ENCODE measurements around the gene EEF1AKMT1.

EEF1AKMT1 gene

DNA sequence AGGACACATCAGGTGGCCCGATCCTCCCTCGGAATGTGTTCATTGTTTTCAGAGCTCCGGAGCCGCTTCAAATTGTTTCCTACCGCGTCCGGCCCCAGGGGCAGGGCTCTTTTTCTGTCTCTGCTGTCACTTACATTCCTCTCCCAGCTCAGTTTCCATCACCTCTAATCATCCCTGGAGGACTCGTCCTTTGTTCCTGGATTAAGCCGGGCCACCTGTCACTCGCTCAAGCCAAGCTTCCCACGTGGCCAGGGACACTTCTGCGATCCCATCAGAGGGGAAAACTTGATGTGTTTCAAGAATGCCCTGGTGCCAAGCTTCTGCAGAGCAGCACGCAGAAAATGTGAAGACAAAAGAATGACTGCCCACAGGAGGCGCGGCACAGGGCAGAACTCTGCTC is 56.8 kb downstream of the EEF1AKMT1 start:
- Histone ChIP-seq H3K9ac (ENCODE audit: low read length) (no peak overlapping the region), H3K9me3 (ENCODE audit: control insufficient read depth, low read length) (no peaks in the 10 kb centered on the region), H3K36me3 (ENCODE audit: control insufficient read depth, insufficient read depth, low read length, severe bottlenecking) (no peaks in the 10 kb centered on the region), H3K4me1 (ENCODE audit: control insufficient read depth, insufficient read depth, low read length) (peaks cover 33% of the 10 kb centered on the region), H3K27me3 (replicated peaks; ENCODE audit: control insufficient read depth, insufficient read depth, low read length) (no peaks in the 10 kb centered on the region), H3K4me3 (ENCODE audit: low read length) (no peak overlapping the region)
- no peak for DNase-seq (ENCODE audit: low read depth)

DNA sequence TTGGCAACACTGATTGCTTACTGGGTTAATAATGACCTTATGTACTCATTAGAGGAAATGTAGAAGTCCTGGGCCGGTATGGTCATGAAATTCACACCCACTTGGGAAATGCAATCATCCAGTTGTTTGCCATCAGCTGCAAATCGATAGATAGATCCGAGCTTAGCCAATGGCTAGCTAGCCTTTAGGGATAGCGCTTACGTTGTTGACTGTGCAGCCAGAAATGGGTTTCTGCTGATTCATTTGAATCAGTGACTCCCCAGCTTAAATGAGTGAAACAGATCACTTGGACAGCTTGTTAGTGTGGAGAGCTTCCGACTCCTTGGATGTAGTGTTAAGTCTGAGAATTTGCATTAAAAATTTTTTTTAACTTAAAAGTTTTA is 58.4 kb downstream of the EEF1AKMT1 start:
- DNase-seq (ENCODE audit: low read depth), result no peak
- H3K4me1 ChIP-seq (ENCODE audit: control insufficient read depth, insufficient read depth, low read length), result peaks cover 27% of the 10 kb centered on the region
- H3K36me3 ChIP-seq (ENCODE audit: control insufficient read depth, insufficient read depth, low read length, severe bottlenecking), result no peaks in the 10 kb centered on the region
- H3K4me3 ChIP-seq (ENCODE audit: low read length), result peak overlapping the region; percentile 63
- no peaks in the 10 kb centered on the region for H3K27me3 ChIP-seq (replicated peaks; ENCODE audit: control insufficient read depth, insufficient read depth, low read length)
- peak overlapping the region; percentile 35 for H3K9ac ChIP-seq (ENCODE audit: low read length)
- no peaks in the 10 kb centered on the region for H3K9me3 ChIP-seq (ENCODE audit: control insufficient read depth, low read length)

DNA sequence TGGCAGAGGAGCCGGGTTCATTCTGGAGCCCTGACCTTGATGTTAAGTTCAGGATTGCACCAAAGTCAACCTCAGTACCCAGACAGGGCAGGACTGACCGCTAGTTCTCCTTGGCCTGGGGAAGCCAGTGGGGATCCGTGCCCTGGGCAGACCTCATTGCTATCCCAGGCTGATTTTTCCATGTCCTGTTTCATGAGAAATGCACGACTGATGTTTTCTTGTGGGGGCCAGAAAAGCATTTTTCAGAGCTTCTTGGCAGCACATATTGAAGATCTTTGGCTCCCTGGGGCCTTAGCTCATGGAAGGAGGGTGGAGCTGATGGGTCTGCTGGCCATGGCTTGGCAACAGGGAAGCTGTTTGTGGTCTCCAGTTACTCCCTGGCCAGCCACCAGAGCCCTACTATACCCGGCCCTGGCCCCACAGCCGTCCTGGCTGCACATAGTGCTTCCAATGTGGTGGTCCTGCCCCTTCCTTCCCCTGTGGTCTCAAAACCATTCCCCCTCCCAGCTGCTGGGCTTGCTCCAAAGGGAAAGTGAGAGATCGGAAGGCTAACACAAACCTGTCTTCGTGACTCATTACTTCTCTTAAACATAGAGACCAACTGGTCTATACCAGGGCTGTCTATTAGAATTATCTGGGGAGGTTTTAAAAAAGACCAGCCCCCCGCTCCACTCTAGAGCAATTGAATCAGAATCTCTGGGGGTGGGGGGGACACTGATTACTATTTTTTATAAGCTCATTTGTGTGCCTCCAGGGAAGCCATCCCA is 59.0 kb downstream of the EEF1AKMT1 start:
- H3K36me3 ChIP-seq (ENCODE audit: control insufficient read depth, insufficient read depth, low read length, severe bottlenecking), result no peaks in the 10 kb centered on the region
- peak overlapping the region; percentile 82 for H3K9ac ChIP-seq (ENCODE audit: low read length)
- no peaks in the 10 kb centered on the region for H3K27me3 ChIP-seq (replicated peaks; ENCODE audit: control insufficient read depth, insufficient read depth, low read length)
- peaks cover 30% of the 10 kb centered on the region for H3K4me1 ChIP-seq (ENCODE audit: control insufficient read depth, insufficient read depth, low read length)
- H3K9me3 ChIP-seq (ENCODE audit: control insufficient read depth, low read length), result no peaks in the 10 kb centered on the region
- peak overlapping the region; percentile 72 for H3K4me3 ChIP-seq (ENCODE audit: low read length)
- DNase-seq (ENCODE audit: low read depth), result peak; percentile 56

DNA sequence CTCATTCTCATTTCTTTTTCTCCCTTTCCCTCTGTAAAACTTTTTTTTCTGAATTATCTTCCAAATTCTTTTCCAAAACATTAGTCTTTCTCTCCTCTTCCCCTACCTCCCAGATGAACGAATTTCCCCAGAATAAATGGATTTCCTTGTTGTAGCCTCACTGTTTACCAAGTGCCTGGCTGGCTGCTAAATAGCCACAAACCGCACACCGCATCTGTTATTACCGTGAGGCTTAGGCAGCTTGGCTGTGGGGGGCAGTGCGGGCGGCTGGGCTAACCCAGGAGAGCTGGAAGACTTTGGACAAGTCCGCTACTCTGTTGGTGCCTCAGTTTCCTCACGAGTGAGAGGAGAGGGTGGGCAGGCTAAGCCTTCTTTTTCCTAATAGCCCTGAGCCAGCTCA is 59.6 kb downstream of the EEF1AKMT1 start:
- peaks cover 36% of the 10 kb centered on the region for H3K4me1 ChIP-seq (ENCODE audit: control insufficient read depth, insufficient read depth, low read length)
- DNase-seq (ENCODE audit: low read depth), result peak; percentile 26
- peak overlapping the region; percentile 82 for H3K9ac ChIP-seq (ENCODE audit: low read length)
- no peaks in the 10 kb centered on the region for H3K9me3 ChIP-seq (ENCODE audit: control insufficient read depth, low read length)
- no peaks in the 10 kb centered on the region for H3K36me3 ChIP-seq (ENCODE audit: control insufficient read depth, insufficient read depth, low read length, severe bottlenecking)
- no peaks in the 10 kb centered on the region for H3K27me3 ChIP-seq (replicated peaks; ENCODE audit: control insufficient read depth, insufficient read depth, low read length)
- peak overlapping the region; percentile 72 for H3K4me3 ChIP-seq (ENCODE audit: low read length)

DNA sequence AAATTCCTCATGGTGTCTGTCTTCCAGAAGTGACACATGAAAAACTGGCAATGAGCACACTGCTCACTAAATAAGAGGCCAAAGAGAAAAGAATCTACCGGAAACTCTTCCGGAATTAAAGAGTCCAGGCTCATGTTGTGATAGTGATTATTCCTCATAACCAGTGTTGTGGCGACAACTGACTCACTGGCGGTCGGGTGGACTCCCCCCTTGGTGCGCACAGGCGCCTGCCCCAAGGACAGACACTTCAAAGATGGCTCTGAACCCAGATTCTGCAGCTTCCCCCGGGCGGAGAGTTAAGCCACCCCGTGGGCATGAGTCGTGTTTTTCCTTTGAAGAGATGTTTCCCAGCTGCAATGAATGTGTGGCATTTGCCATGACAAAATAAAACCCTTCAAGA is 60.0 kb downstream of the EEF1AKMT1 start:
- peak; percentile 56 for DNase-seq (ENCODE audit: low read depth)
- H3K9ac ChIP-seq (ENCODE audit: low read length), result peak overlapping the region; percentile 82
- no peaks in the 10 kb centered on the region for H3K9me3 ChIP-seq (ENCODE audit: control insufficient read depth, low read length)
- H3K27me3 ChIP-seq (replicated peaks; ENCODE audit: control insufficient read depth, insufficient read depth, low read length), result no peaks in the 10 kb centered on the region
- no peaks in the 10 kb centered on the region for H3K36me3 ChIP-seq (ENCODE audit: control insufficient read depth, insufficient read depth, low read length, severe bottlenecking)
- H3K4me3 ChIP-seq (ENCODE audit: low read length), result peak overlapping the region; percentile 72
- peaks cover 38% of the 10 kb centered on the region for H3K4me1 ChIP-seq (ENCODE audit: control insufficient read depth, insufficient read depth, low read length)

DNA sequence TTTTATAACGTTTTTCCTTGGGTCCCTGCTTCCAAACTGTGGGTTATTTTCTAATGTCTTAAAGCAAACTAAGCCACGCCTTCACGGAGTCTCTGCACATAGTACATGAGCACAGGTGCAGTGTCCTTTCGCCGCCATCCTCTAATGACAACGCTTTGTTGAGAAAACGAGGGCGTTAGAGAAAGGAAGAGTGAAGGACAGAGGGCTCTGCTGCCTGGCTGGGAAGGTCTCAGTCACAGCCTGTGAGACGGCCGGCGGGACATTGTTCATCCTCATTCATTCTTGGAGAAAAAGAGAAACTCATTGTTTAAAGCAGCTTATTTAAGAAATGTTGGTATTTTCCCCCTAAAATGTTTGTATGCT is 60.8 kb downstream of the EEF1AKMT1 start:
- Histone ChIP-seq H3K36me3 (ENCODE audit: control insufficient read depth, insufficient read depth, low read length, severe bottlenecking) (no peaks in the 10 kb centered on the region), H3K27me3 (replicated peaks; ENCODE audit: control insufficient read depth, insufficient read depth, low read length) (no peaks in the 10 kb centered on the region), H3K9me3 (ENCODE audit: control insufficient read depth, low read length) (no peaks in the 10 kb centered on the region), H3K4me3 (ENCODE audit: low read length) (peak overlapping the region; percentile 72), H3K9ac (ENCODE audit: low read length) (peak overlapping the region; percentile 82), H3K4me1 (ENCODE audit: control insufficient read depth, insufficient read depth, low read length) (peaks cover 43% of the 10 kb centered on the region)
- no peak for DNase-seq (ENCODE audit: low read depth)

DNA sequence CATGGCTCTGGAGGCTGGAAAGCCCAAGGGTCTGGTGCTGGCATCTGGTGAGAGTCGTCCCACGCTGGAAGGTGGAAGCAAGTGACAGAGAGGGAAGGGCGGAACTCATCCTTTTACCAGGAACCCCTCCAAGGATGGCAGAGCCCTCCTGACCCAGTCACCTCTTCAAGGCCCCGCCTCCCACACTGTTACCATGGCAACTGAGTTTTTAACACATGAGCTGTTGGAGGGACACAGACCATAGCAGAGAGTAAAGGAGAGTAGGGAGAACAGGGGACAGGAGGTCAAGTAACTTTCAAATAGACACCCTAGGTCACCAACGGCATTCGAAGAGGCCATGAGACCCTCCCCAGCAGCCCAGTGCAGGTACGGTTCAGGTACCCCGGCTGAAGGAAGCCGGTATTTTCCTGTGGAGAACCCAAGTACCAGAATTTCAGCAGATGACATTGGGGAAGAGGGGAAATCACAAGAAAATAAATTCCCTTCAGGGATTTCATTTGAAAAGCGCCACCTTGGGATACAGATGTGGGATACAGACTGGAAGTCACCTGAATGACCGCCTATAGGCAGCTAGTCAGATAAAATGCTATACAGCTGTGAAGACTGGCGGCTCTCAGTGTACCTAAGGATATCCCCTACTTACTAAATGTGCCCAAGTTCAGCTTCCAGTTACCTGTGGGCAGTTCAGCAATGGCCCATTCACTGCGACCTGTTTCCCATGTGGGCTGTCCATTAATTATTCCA is 62.3 kb downstream of the EEF1AKMT1 start:
- H3K27me3 ChIP-seq (replicated peaks; ENCODE audit: control insufficient read depth, insufficient read depth, low read length), result no peaks in the 10 kb centered on the region
- no peak overlapping the region for H3K4me3 ChIP-seq (ENCODE audit: low read length)
- peaks cover 43% of the 10 kb centered on the region for H3K4me1 ChIP-seq (ENCODE audit: control insufficient read depth, insufficient read depth, low read length)
- no peak for DNase-seq (ENCODE audit: low read depth)
- no peaks in the 10 kb centered on the region for H3K36me3 ChIP-seq (ENCODE audit: control insufficient read depth, insufficient read depth, low read length, severe bottlenecking)
- no peak overlapping the region for H3K9ac ChIP-seq (ENCODE audit: low read length)
- no peaks in the 10 kb centered on the region for H3K9me3 ChIP-seq (ENCODE audit: control insufficient read depth, low read length)

DNA sequence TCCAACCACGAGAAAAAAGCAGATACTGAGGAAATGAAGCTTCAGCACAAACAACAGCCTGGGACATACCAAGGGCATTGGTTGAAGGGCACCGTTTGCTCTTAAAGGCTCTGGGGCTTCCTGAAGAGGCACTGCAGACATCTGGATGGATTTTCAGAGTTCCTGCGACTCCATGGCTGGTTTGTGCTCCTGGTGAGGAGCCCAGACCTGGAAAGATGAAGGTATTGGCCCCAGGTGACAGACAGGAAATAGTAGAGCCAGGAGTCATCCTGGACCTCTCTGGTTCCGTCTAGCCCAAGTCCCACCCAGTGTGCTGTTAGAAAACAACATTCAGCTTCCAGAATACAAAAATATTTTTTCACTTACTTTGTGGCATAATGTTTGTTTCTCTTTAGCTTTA is 64.0 kb downstream of the EEF1AKMT1 start:
- DNase-seq (ENCODE audit: low read depth), result no peak
- H3K27me3 ChIP-seq (replicated peaks; ENCODE audit: control insufficient read depth, insufficient read depth, low read length), result no peaks in the 10 kb centered on the region

DNA sequence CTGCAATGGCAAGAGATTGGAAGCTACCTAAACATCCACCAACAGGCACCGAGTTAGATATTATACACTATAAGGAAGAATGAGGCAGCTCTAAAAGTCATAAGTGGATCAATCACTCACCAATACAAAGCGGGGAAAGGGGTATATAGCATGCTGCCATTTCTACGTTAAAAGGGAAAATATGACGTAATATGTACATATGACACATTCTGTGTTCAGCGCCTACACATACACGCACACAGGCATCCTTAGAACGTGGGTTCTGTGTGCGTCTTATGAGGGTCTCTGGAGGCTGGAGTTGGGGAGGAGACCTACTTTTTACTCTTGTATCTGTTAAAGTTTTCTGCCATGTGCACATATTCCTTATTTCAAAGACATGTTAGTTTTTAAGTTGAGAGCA is 64.4 kb downstream of the EEF1AKMT1 start:
- DNase-seq (ENCODE audit: low read depth), result no peak

More for the DNA sequence above, 64.0 kb downstream of the EEF1AKMT1 start:
- H3K4me3 ChIP-seq (ENCODE audit: low read length), result no peak overlapping the region
- H3K36me3 ChIP-seq (ENCODE audit: control insufficient read depth, insufficient read depth, low read length, severe bottlenecking), result no peaks in the 10 kb centered on the region
- no peaks in the 10 kb centered on the region for H3K9me3 ChIP-seq (ENCODE audit: control insufficient read depth, low read length)
- H3K4me1 ChIP-seq (ENCODE audit: control insufficient read depth, insufficient read depth, low read length), result peaks cover 36% of the 10 kb centered on the region
- no peak overlapping the region for H3K9ac ChIP-seq (ENCODE audit: low read length)

DNA sequence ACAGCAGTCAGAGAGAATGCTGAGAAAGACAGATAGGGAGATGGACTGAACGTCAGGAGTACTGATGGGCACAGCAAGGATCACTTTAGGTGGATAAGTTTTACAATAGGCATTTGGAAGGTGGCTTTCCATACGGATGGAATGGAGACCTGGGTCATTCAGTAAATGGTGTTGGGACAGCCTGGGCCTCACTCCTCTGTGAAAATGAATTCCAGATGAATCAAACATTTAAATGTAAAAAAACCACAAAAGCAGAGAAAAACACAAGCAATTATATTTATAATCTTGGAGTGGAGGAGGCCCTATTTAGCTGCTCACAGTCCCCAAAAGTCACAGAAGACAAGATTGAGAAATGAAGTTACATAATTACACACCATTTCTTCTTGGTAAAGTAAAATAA is 65.5 kb downstream of the EEF1AKMT1 start:
- H3K27me3 ChIP-seq (replicated peaks; ENCODE audit: control insufficient read depth, insufficient read depth, low read length), result no peaks in the 10 kb centered on the region
- no peaks in the 10 kb centered on the region for H3K9me3 ChIP-seq (ENCODE audit: control insufficient read depth, low read length)
- H3K9ac ChIP-seq (ENCODE audit: low read length), result no peak overlapping the region
- no peak overlapping the region for H3K4me3 ChIP-seq (ENCODE audit: low read length)
- no peaks in the 10 kb centered on the region for H3K36me3 ChIP-seq (ENCODE audit: control insufficient read depth, insufficient read depth, low read length, severe bottlenecking)
- H3K4me1 ChIP-seq (ENCODE audit: control insufficient read depth, insufficient read depth, low read length), result peaks cover 21% of the 10 kb centered on the region
- DNase-seq (ENCODE audit: low read depth), result peak; percentile 25

More for the DNA sequence above, 64.4 kb downstream of the EEF1AKMT1 start:
- Histone ChIP-seq H3K27me3 (replicated peaks; ENCODE audit: control insufficient read depth, insufficient read depth, low read length) (no peaks in the 10 kb centered on the region), H3K9me3 (ENCODE audit: control insufficient read depth, low read length) (no peaks in the 10 kb centered on the region), H3K4me3 (ENCODE audit: low read length) (peak overlapping the region; percentile 35), H3K4me1 (ENCODE audit: control insufficient read depth, insufficient read depth, low read length) (peaks cover 33% of the 10 kb centered on the region), H3K36me3 (ENCODE audit: control insufficient read depth, insufficient read depth, low read length, severe bottlenecking) (no peaks in the 10 kb centered on the region), H3K9ac (ENCODE audit: low read length) (no peak overlapping the region)

DNA sequence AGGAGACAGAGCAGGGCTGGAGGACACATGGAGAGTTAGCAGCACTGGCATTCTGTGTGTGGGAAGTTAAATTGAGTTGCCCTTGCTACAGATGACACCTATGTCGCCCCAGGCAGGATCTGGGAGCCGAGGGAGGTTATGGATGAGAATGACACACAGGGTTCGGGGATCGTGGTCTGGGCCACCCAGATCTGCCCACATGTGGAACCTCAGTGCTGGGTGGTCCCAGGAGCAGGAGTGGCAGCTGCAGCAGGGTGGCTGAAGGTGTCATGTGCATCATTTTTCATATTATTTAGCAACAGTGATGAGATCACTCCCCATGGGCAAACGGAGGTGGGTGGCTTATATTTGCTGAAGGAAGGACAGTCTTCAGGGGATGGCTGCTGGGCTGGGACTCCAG is 67.1 kb downstream of the EEF1AKMT1 start:
- H3K9ac ChIP-seq (ENCODE audit: low read length), result no peak overlapping the region
- H3K9me3 ChIP-seq (ENCODE audit: control insufficient read depth, low read length), result no peaks in the 10 kb centered on the region
- no peak for DNase-seq (ENCODE audit: low read depth)
- H3K27me3 ChIP-seq (replicated peaks; ENCODE audit: control insufficient read depth, insufficient read depth, low read length), result peaks cover 1% of the 10 kb centered on the region
- H3K4me1 ChIP-seq (ENCODE audit: control insufficient read depth, insufficient read depth, low read length), result peaks cover 22% of the 10 kb centered on the region
- H3K4me3 ChIP-seq (ENCODE audit: low read length), result no peak overlapping the region
- H3K36me3 ChIP-seq (ENCODE audit: control insufficient read depth, insufficient read depth, low read length, severe bottlenecking), result no peaks in the 10 kb centered on the region

All from adipocyte (in vitro differentiated cells).